Astrocyte of the hippocampus (primary cell): Measurements from ENCODE around the gene CAD.
"Not testable (repeated sequence)": the region's sequence is repeated elsewhere in the genome, so short reads cannot be mapped to it uniquely, and the experiment has no call there.

Experiments
- DNase-seq: peaks from one replicate; pipeline ENCODE4 v3.0.0; 2011; ENCODE audit warnings: low read depth, low spot score

Gene CAD

DNA sequence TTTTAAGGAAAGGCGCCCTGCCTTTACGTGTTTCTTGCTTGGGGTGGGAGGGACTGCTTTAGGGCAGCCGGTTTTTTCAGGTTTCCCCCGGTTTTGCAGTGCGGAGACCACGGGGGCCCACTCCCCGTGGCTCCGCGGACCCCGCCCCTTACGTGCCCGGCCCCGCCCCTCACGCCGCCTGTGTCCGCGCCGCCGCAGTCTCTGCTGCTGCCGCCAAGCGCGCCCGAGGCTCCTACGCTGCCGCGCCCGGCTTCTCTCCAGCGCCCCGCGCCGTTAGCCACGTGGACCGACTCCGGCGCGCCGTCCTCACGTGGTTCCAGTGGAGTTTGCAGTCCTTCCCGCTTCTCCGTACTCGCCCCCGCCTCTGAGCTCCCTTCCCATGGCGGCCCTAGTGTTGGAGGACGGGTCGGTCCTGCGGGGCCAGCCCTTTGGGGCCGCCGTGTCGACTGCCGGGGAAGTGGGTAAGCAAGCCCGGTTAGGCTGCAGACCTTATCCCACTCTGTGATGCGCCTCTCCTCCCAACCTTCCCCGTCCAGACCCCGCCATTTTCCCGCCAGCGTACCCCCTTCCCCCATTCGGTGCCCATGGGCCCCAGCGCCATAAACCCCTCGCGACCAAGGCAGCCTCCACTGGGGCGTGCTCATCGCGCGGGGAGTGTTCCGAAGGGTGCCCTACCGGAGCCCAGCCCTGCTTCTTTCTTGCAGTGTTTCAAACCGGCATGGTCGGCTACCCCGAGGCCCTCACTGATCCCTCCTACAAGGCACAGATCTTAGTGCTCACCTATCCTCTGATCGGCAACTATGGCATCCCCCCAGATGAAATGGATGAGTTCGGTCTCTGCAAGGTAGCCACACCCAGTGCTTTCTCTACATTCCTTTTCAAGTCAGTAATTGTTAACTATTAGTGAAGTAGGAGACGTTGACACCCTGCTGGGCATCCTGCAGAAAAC lies at the start of gene CAD:
Gene CAD (plus strand): TSS at position 197 of the 949 bp plus-strand sequence. CDS start 183 bp downstream, at position 380.
- peak; percentile 94 for DNase-seq

DNA sequence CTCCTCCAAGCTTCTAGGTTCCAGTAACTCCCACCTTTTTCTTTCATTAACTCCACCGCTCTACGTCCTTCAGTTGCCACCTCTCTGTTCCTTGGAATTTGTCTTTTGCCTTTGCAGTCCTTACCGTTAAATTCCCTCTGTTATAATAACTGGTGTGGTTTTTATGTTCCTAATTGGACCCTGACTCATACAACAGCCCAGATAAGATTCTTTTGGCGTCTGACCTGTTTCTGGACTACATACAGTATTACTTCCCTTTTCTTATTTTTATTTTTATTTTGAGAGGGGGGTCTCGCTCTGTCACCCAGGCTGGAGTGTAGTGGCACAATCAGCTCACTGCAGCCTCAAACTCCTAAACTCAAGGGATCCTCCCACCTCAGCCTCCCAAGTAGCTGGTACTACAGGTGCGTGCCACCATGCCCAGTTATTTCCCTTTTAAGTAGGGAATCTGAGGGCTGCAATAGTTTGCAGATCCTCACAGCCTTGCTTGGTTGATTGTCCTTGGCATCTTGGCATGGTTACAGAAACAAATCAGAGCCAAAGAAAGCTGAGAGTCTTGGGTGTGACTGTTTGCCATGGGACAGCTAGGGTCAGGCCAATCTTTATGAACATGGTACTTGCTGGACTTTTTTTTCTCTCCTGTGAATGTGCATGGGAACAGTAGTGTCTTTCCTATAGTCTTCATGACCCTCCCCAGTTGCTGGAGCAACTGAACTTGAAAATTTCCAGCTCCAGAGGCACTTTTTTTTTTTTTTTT lies 46.4 kb upstream of the CAD start:
- no peak for DNase-seq

DNA sequence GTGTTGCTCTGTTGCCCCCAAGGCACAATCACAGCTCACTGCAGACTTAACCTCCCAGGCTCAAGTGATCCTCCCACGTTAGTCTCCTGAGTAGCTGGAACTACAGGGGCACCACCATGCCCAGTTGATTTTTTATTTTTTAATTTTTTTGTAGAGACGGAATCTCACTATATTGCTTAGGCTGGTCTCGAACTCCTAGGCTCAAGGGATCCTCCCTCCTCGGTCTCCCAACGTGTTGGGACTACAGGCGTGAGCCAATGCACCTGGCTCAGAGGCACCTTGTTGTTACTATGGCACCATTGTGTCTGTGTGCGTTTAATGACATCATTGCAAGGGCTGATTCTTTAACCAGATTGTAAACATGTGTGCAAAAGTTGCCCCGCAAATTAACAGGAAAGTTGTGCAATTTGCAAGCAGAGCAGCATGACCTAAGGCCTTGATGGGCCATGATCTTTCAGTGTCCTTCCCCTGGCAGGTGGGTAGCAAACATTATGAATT lies 45.8 kb upstream of the CAD start:
- no peak for DNase-seq

DNA sequence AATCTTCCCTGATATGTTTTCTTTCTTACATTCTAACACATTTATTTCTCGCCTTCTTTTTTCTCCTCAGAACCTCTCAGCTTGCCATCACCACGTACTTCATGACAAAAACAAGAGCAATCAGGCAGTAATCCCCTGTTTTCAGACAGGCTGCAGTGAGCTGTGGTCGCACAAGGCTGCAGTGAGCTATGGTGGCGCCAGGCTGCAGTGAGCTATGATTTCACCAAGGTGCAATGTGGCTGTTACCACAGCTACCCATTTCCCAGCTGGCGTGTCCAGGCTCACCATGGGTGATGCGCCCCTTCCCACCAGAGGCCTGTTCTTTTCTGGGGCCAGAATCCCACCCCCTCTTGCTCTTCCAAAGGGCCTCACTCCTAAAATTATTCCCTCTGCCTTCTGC lies 42.5 kb upstream of the CAD start:
- DNase-seq: peak; percentile 63

DNA sequence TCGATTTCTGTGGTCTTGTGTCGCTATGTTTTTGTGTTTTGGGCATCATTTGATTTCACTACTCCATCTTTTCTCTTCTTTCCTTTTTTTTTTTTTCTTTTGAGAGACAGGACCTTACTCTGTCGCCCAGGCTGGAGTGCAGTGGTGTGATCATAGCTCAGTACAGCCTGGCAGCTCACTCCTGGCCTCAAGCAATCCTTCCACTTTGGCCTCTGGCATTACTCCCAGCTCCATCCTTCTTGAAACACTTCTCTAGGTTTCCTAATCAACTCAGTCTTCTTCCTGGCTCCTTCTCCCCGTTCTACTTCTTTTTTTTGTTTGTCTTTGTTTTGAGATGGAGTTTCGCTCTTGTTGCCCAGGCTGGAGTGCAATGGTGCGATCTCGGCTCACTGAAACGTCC lies 41.8 kb upstream of the CAD start:
- DNase-seq: no peak

DNA sequence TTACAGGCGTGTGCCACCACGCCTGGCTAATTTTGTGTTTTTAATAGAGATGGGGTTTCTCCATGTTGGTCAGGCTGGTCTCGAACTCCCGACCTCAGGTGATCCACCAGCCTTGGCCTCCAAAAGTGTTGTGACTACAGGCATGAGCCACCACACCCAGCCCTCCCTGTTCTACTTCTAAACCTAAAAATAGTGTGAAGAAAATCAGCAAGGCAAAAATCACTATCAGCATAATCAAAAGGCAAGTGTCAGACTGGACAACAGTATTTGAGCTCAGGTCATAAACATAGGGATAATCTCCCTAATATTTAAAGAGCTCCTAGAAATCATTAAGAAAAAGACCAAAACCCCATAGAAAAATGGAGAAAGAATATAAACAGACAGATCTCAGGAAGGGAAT lies 41.4 kb upstream of the CAD start:
- not testable (repeated sequence) for DNase-seq

DNA sequence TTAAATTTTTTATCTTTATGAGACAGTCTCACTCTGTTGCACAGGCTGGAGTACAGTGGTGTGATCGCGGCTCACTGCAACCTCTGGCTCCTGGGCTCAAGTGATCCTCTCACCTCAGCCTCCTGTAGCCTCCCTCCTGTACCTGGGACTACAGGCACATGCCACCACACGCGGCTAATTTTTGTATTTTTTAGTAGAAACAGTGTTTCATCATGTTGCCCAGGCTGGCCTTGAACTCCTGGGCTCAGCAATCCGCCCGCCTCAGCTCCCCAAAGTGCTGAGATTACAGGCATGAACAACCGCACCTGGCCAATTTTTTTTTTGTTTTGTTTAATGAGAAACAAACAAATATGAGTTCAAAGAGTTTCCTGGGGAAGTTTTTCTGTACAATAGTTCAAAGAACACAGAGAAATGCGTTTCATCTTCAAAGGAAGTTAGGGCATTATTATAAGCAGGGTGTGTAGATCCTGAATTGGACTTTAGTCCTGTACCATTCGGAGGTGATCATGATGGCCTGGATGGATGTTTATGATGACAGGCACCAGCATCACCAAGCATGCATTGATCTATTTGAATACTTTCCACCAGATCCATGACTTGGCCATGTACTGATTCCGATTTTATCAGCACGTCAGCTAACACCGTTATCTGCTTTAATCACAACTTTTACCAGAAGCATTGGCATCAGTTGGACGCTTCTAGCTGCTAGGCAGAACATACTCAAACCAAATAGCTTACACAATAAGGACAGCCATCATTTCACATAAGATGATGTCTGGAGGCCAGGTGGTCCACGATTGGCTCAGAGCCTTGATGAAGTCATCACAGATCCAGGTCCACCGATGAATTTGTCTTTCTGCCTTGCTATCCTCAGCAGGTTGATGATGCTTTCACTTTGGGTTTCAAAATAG lies 39.5 kb upstream of the CAD start:
- no peak for DNase-seq

DNA sequence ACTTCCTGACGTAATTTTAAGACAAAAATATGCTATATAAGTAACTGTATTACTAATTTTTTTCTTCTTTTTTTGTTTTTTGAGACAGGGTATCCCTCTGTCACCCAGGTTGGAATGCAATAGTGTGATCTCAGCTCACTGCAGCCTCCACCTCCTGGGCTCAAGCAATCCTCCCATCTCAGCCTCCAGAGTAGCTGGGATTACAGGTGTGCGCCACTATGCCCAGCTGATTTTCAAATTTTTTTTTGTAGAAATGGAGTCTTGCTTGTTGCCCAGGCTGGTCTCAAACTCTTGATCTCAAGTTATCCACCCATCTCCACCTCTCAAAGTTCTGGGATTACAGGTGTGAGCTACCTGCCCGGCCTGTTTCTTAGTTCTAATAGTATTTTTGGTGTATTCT lies 38.7 kb upstream of the CAD start:
- no peak for DNase-seq

DNA sequence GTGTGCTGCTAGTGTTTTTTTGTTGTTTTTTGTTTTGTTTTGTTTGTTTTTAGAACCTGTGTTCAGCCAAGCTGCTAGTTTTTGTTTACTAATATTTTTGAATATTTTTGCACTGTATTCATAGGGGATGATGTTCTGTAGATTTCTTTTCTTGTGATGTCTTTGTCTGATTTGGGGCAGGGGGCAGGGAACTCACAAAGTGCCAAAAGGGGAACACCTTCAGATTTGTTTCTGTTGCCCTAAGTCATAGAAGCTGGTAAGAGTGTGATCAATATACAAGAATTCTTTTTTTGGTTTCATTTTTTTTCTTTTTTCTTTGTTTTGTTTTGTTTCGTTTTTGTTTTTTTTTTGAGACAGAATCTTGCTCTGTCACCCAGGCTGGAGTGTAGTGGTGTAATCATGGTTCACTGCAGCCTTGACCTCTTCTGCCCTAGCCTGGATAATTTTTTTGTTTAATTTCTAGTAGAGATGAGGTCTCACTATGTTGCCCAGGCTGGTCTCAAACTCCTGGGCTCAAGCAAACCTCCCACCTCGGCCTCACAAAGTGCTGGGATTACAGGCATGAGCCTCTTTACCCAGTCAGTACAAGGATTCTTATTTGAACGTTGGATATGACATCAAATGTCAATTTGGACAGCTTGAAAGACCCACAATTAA lies 37.7 kb upstream of the CAD start:
- DNase-seq: no peak

DNA sequence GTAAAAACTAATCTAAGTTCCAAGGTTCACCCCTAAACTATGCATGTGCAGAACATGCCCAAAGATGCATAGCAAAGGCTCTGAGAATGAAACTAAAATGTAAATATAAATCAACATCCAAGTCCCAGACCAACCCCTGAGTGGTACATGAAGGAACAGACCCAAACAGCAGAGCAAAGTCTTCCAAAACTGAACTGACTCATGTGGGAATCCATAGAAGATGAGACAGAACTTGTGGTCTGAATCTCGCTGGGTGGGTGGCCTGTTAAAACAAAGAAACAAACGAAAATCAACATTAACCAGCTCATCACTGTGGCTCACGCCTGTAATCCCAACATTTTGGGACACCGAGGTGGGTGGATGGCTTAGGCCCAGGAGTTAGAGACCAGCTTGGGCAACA lies 34.8 kb upstream of the CAD start:
- DNase-seq: no peak

DNA sequence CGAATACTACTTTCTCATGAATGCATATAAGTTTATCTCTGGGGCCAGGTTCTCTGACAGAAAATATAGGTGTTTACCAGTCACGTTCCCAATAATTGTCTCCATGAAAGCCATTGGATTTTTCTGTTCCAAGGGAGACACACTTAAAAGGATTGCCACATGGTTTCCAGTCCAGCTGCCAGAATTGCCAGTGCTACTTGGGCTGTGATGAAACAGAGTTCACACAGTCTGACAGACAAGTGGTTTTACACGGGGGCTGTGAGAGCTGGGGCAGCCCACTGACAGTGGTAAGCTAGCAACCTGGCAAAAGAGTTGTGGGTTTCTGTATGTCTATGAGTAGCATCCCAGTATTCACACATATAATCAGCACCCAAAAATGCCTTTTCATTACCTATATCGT lies 33.1 kb upstream of the CAD start:
- no peak for DNase-seq

DNA sequence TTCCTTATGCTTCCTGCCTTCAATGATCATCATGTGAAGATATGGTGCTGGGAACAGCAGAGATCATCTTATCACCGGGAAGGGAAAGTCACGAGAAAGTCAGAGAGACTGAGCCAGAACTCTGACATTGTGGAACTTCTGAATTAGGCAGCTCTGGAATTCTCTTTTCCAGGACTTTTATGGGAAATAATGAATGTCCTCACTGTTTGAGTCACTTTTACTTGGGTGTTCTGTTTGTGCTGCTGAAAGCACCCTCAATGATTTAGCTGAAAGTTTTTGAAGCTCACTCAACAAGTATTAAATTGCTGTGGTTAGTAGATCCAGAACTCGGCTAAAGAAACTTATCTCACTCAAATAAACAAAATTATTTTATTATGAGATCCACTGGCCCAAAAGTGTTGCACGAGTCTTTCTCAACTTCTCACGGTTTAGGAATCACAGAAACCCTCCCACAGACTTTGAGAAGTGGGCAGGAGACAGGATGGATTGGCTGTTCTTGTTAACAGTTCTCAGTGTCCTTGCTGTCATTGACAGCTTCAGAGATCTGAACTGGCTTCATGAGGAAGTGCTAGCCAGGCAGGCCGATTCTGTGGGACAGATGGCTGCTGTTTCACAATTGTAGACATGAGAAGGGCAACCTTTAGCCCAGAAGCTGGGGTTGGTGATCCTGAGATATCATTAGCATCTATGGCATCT lies 31.7 kb upstream of the CAD start:
- no peak for DNase-seq

DNA sequence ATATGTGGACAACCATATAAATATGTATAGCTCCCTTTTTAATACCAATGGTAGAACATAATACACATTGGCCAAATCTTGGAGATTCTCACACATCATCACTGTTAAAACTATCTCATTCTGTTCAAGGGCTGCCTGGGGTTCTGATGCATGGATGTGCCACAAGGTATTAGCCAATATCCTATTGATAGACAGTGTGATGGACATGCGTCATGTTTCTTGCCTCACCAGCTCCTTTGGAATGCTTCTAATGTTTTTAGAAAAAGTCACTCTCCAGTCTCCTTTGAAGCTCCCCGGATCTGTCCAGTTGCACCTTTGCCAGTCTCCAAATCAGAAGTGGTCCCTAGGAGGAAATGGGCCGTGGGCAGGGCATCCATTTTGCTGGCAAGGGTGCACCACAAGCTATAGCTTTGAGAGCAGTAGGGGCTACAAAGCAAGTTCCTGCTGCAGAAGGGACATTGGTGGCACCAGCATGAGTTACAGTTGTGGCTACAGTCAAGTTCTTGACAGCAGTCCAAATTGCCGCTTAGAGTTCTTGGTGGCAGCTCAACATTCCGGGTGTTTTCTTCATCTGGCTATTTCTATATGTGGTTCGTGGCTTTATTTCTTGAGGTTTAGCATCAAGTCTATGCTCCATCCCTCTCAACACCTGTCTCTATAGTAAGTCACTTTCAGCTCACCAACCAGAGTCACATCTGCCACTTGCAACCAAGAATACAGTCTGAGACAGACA lies 30.4 kb upstream of the CAD start:
- DNase-seq: no peak

DNA sequence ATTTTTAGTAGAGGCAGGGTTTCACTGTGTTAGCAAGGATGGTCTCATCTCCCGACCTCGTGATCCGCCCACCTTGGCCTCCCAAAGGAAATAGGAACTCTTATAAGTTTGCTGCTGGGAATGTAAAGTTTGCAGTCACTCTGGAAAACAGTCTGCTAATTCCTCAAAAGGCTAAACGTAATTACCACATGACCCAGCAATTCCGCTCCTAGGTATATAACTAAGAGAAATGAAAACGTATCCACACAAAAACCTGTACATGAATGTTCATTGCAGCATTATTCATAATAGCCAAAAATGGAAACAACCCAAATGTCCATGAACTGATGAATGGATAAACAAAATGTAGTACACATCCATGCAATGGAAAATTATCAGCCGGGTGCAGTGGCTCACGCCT lies 27.2 kb upstream of the CAD start:
- DNase-seq: no peak

DNA sequence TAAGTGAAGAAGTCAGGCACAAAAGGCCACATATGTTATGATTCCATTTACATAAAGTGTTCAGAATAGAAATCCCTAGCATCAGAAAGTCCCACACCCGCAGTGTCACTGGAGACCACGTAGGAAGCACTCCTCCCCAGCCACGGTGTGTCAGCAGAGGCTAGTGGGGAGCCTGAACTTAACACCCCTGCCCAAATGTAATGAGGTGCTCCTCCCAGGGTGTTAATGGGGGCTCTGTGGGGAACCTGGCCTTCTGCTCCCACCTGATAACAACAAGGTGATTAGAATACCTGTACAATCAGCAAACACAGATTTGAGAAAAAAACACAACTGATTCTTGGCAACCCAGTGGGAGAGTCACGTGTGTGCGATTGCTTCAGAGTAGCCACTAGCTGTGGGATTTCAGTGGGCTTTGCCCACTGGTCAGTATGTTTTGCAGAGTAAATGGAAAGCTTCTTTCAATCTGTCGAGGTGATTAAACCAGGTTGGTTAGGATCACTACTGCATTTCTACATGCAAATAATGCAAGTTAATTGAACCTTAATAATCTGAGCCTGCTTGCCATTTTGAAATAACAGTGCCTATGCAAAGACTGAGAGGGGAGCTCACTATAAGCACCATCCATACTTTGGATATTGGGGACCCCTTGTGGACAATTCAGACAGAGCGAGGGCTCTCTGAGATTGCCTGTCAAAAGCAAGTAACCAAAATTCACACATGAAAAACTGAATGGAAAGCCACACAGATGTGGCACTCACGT lies 25.9 kb upstream of the CAD start:
- peak; percentile 66 for DNase-seq

DNA sequence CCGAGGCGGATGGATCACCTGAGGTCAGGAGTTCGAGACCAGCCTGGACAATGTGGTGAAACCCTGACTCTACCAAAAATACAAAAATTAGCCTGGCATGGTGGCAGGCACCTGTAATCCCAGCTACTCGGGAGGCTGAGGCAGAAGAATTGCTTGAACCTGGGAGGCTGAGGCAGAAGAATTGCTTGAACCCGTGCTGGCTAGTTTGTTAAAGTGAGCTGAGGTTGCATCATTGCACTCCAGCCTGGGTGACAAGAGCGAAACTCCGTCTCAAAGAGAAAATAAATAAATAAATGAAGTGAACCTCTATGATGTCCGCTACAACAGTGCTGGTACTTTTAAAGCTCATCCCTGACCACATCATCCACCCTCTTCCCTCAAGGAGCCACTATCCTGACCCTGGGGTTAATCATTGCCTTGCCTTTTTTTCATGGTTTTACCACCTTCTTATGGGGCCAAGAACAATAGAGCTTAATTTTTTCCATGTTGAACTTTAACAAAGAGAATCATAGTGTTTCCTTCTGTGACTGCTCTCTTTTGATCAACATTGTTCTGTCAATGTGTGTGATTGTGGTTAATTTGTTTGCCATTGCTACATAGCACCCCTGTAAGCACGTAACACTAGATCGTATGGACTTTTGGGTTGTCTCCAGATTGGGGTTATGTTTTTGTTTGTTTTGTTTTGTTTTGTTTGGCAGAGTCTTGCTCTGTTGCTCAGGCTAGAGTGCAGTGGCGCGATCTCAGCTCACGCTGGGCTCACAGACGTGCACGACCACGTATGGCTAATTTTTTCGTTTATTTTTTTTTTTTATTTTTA lies 22.4 kb upstream of the CAD start:
- no peak for DNase-seq

DNA sequence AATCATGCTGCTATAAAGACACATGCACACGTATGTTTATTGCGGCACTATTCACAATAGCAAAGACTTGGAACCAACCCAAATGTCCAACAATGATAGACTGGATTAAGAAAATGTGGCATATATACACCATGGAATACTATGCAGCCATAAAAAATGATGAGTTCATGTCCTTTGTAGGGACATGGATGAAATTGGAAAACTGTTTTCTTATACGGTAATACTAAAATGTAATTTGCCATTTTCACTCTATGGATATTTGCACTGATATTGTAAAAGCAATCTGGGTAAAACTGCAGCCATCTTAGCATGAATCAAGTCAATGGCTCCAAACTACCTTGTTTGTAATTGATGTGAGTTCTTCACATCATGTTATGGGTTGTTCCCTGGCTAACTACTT lies 21.4 kb upstream of the CAD start:
- not testable (repeated sequence) for DNase-seq

DNA sequence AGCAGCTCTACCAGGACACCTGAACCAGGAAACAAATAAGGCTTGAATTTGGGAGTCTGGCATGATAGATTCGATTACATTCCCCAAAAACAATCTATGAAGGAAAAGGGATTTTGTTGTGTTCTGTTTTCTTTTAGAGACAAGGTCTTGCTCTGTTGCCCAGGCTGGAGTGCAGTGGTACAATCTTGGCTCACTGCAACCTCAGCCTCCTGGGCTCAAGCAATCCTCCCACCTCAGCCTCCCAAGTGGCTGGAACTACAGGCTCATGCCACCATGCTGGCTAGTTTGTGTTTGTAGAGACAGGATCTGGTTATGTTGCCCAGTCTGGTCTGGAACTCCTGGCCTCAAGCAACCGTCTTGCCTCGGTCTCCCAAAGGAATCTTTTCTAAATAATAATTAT lies 19.1 kb upstream of the CAD start:
- DNase-seq: not testable (repeated sequence)
